ENCODE data around the gene NUP98. TPM values are rescaled to one million over a fixed set of nuclear protein-coding genes. Genes with fewer than 3 reads are reported as not detected.

Gene NUP98
- total and polyA plus RNA-seq, 2 donors (not counting 3 experiments of a cell fraction or from before 2014, with no cell fraction given) = 92.7 to 169 TPM

GRCh38 chr11:3632070-3632660 lies 165.2 kb downstream of the NUP98 start:
- H3K9ac ChIP-seq (replicated peaks; ENCODE audit: extremely low read depth, insufficient read depth, low read length) = no peak overlapping the region
- H3K36me3 ChIP-seq (ENCODE audit: control insufficient read depth in 2 of 2, extremely low read depth in 1 of 2, insufficient read depth in 2 of 2, low read length in 2 of 2) = no peaks in the 10 kb centered on the region
- H2AFZ ChIP-seq (ENCODE audit: low read depth, low read length) = no peak overlapping the region
- H3K9me3 ChIP-seq (replicated peaks; ENCODE audit: control insufficient read depth, insufficient read depth, low read length) = no peaks in the 10 kb centered on the region
- TF ChIP-seq MYC (IDR thresholded peaks at IDR 0.05; ENCODE audit: low read depth, low read length) = no peak
- no peak for TF ChIP-seq EZH2 (IDR thresholded peaks at IDR 0.05; ENCODE audit: borderline replicate concordance, low read depth, low read length, severe bottlenecking)
- no peak for TF ChIP-seq GATA2 (IDR thresholded peaks at IDR 0.05; ENCODE audit: insufficient read depth, insufficient read length, low read depth, low read length)
- TF ChIP-seq JUN (IDR thresholded peaks at IDR 0.05; ENCODE audit: borderline replicate concordance, insufficient read depth, insufficient read length, low read depth) = no peak
- H3K9me1 ChIP-seq (replicated peaks; ENCODE audit: control insufficient read depth, extremely low read depth, insufficient read depth, low read length) = no peaks in the 10 kb centered on the region
- H3K4me1 ChIP-seq (ENCODE audit: control insufficient read depth, extremely low read depth, insufficient read depth, low read length) = no peaks in the 10 kb centered on the region
- H3K27ac ChIP-seq (ENCODE audit: insufficient read depth, low read depth, low read length) = no peak overlapping the region
- ChIA-PET POLR2A (no interaction called here), CTCF (no interaction called here)
- no TSS peak for BruUV-seq (replicated peaks)
- no peaks in the 10 kb centered on the region for H4K20me1 ChIP-seq (replicated peaks; ENCODE audit: control insufficient read depth, extremely low read depth, insufficient read depth, low read length)
- H3K4me2 ChIP-seq (ENCODE audit: insufficient read depth, low read length) = no peak overlapping the region
- DNase-seq (ENCODE audit: low read depth, low spot score) = no peak
- no peak overlapping the region for H3K4me3 ChIP-seq (replicated peaks in 1 of 3; ENCODE audit: insufficient read depth in 1 of 3, low read depth in 1 of 3, low read length in 3 of 3)
- dilution Hi-C loops (cut with MboI; ENCODE audit: extremely low pct_ligation_motif_present, low sequenced_read_pairs) = no loop called here
- no peak for FAIRE-seq
- intact Hi-C loops (cut with micrococcal nuclease) = no loop called here
- H3K79me2 ChIP-seq (ENCODE audit: control insufficient read depth, insufficient read depth, low read length) = no peaks in the 10 kb centered on the region
- no peaks in the 10 kb centered on the region for H3K27me3 ChIP-seq (ENCODE audit: control insufficient read depth in 2 of 2, insufficient read depth in 2 of 2, low read length in 2 of 2)

GRCh38 chr11:3631331-3631730 lies 166.0 kb downstream of the NUP98 start:
- DNase-seq (ENCODE audit: low read depth, low spot score) (no peak), FAIRE-seq (no peak)
- Histone ChIP-seq H3K4me3 (replicated peaks in 1 of 3; ENCODE audit: insufficient read depth in 1 of 3, low read depth in 1 of 3, low read length in 3 of 3) (no peak overlapping the region), H3K36me3 (ENCODE audit: control insufficient read depth in 2 of 2, extremely low read depth in 1 of 2, insufficient read depth in 2 of 2, low read length in 2 of 2) (no peaks in the 10 kb centered on the region), H3K79me2 (ENCODE audit: control insufficient read depth, insufficient read depth, low read length) (no peaks in the 10 kb centered on the region), H3K27ac (ENCODE audit: insufficient read depth, low read depth, low read length) (no peak overlapping the region), H4K20me1 (replicated peaks; ENCODE audit: control insufficient read depth, extremely low read depth, insufficient read depth, low read length) (no peaks in the 10 kb centered on the region), H3K9me3 (replicated peaks; ENCODE audit: control insufficient read depth, insufficient read depth, low read length) (no peaks in the 10 kb centered on the region), H3K9me1 (replicated peaks; ENCODE audit: control insufficient read depth, extremely low read depth, insufficient read depth, low read length) (no peaks in the 10 kb centered on the region), H2AFZ (ENCODE audit: low read depth, low read length) (no peak overlapping the region), H3K9ac (replicated peaks; ENCODE audit: extremely low read depth, insufficient read depth, low read length) (no peak overlapping the region), H3K4me2 (ENCODE audit: insufficient read depth, low read length) (no peak overlapping the region), H3K4me1 (ENCODE audit: control insufficient read depth, extremely low read depth, insufficient read depth, low read length) (no peaks in the 10 kb centered on the region), H3K27me3 (ENCODE audit: control insufficient read depth in 2 of 2, insufficient read depth in 2 of 2, low read length in 2 of 2) (no peaks in the 10 kb centered on the region)
- POLR2A ChIA-PET = no interaction called here
- no peak for TF ChIP-seq POLR2A (IDR thresholded peaks at IDR 0.05; ENCODE audit: low read depth, low read length)
- no peak for TF ChIP-seq CTCF (IDR thresholded peaks at IDR 0.05; ENCODE audit: extremely low read depth in 1 of 2, insufficient read depth in 1 of 2, low read depth in 1 of 2, low read length in 2 of 2)
- no peak for TF ChIP-seq JUN (IDR thresholded peaks at IDR 0.05; ENCODE audit: borderline replicate concordance, insufficient read depth, insufficient read length, low read depth)
- TF ChIP-seq EZH2 (IDR thresholded peaks at IDR 0.05; ENCODE audit: borderline replicate concordance, low read depth, low read length, severe bottlenecking) = no peak
- TF ChIP-seq POLR2AphosphoS5 (IDR thresholded peaks at IDR 0.05; ENCODE audit: insufficient read depth, low read depth, low read length) = no peak
- no peak for TF ChIP-seq MYC (IDR thresholded peaks at IDR 0.05; ENCODE audit: low read depth, low read length)
- TF ChIP-seq FOS (IDR thresholded peaks at IDR 0.05; ENCODE audit: borderline replicate concordance, insufficient read depth, low read length) = no peak
- TF ChIP-seq GATA2 (IDR thresholded peaks at IDR 0.05; ENCODE audit: insufficient read depth, insufficient read length, low read depth, low read length) = no peak
- no peak for TF ChIP-seq MAX (IDR thresholded peaks at IDR 0.05; ENCODE audit: insufficient read depth, insufficient read length)
- dilution Hi-C loops (cut with MboI; ENCODE audit: extremely low pct_ligation_motif_present, low sequenced_read_pairs) = no loop called here
- CTCF ChIA-PET = interaction anchor here (1.4 kb wide), 1 partner anchor 25 kb away, joined by 3 read pairs; no protein-coding TSS in a partner anchor
- no TSS peak for BruUV-seq (replicated peaks)
- intact Hi-C loops (cut with micrococcal nuclease) = no loop called here

Measured in endothelial cell of umbilical vein (primary cell).